Fibroblast of lung (primary cell): ENCODE results near the gene HDAC2.

ENCODE experiments used
- EZH2 ChIP-seq: IDR thresholded peaks from 2 replicates; pipeline ENCODE4 v1.5.1; 2012; ENCODE audit warnings: low read length, control low read depth, mild to moderate bottlenecking; ENCODE audit errors: missing control alignments
- TF ChIP-seq, protein P1 (sequence below), 2 donors: IDR thresholded peaks in 1 of 2; conservative IDR thresholded peaks in 1 of 2; 1 replicate in 1 of 2; 2 replicates in 1 of 2; pipeline ENCODE4 v1.5.1; 2011 to 2012; ENCODE audit warnings: low read length in 2 of 2, control low read depth in 1 of 2, inconsistent platforms in 1 of 2, low read depth in 1 of 2, mild to moderate bottlenecking in 1 of 2

DNA sequence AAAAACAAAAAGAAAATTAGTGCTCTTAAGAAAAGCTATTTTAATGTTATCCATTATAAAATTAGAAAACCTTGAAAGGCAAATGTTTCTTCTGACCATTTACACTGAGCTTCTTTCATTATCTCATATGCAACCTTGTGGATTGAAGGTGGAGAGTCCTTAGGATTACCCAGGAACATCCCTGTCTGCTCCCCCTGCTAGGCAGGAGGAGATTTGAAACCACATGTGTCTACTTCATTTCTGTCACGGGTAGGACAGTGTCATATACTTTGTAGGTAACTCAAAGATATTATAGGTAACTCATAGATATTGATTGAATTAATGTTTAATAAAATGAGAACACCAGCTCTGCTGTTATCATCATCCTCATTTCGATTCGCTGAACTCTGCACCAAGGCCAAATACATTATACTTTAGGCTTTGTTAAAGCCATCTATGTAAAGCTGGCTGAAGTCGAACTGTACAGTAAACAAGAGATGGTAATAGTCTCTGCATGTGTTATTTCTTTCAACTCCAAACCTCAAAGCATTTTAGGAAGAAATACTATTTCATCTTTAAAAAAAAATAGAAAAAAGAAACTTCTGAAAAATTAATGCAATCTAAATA, 49.5 kb downstream of the HDAC2 start:
- TF ChIP-seq, protein P1, sequence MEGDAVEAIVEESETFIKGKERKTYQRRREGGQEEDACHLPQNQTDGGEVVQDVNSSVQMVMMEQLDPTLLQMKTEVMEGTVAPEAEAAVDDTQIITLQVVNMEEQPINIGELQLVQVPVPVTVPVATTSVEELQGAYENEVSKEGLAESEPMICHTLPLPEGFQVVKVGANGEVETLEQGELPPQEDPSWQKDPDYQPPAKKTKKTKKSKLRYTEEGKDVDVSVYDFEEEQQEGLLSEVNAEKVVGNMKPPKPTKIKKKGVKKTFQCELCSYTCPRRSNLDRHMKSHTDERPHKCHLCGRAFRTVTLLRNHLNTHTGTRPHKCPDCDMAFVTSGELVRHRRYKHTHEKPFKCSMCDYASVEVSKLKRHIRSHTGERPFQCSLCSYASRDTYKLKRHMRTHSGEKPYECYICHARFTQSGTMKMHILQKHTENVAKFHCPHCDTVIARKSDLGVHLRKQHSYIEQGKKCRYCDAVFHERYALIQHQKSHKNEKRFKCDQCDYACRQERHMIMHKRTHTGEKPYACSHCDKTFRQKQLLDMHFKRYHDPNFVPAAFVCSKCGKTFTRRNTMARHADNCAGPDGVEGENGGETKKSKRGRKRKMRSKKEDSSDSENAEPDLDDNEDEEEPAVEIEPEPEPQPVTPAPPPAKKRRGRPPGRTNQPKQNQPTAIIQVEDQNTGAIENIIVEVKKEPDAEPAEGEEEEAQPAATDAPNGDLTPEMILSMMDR (conservative IDR thresholded peaks at IDR 0.05 in 1 of 2, IDR thresholded peaks at IDR 0.05 in 1 of 2; ENCODE audit: low read depth in 1 of 2, low read length in 2 of 2), result no peak
- TF ChIP-seq EZH2, result no peak
